H1 (cell line): ENCODE results near the gene CSNK1A1. TPM values are rescaled to one million over a fixed set of nuclear protein-coding genes. Genes with fewer than 3 reads are reported as not detected.

Experiments
- CTCF ChIA-PET: fragments of 300-600 bp; sonication (Branson Sonifier 250); formaldehyde crosslinking; loops from one replicate; lab custom pipeline; 2021; ENCODE audit not compliant: partially characterized antibody; lab: Charles Lee
- POLR2A ChIA-PET: fragments of 300-600 bp; sonication (Branson Sonifier 250); formaldehyde crosslinking; loops from one replicate; lab custom pipeline; 2021; ENCODE audit warnings: inconsistent platforms; ENCODE audit not compliant: partially characterized antibody; lab: Charles Lee
- DNase-seq, 2 experiments: peaks; one replicate each; pipeline versions ENCODE4 v3.0.0 to v3.0.0-alpha.2; 2010 to 2022; ENCODE audit warnings: low spot score in 2 of 2, low read depth in 1 of 2, mixed read lengths in 1 of 2
- FAIRE-seq: peaks from 2 replicates; lab custom pipeline; 2011; peaks lifted over from hg19 to GRCh38; lab: Jason Lieb, UNC
- H2AFZ ChIP-seq: 2 replicates; pipeline ENCODE4 v1.8.1; 2012; ENCODE audit warnings: low read length, inconsistent platforms
- H2AK5ac ChIP-seq: 2 replicates; pipeline ENCODE4 v1.6.1; 2013; ENCODE audit warnings: low read depth, low read length
- H2BK120ac ChIP-seq: replicated peaks from 2 replicates; pipeline ENCODE3; 2013; ENCODE audit warnings: low read depth, low read length, inconsistent platforms
- H2BK12ac ChIP-seq: 2 replicates; pipeline ENCODE4 v1.6.1; 2013; ENCODE audit warnings: low read depth, low read length
- H2BK15ac ChIP-seq: 2 replicates; pipeline ENCODE4 v1.6.1; 2013; ENCODE audit warnings: low read length
- H2BK20ac ChIP-seq: 2 replicates; pipeline ENCODE4 v1.6.1; 2013; ENCODE audit warnings: low read length
- H2BK5ac ChIP-seq: 2 replicates; pipeline ENCODE4 v1.6.1; 2013; ENCODE audit warnings: low read depth, low read length
- H3K14ac ChIP-seq: 2 replicates; pipeline ENCODE4 v1.6.1; 2013; ENCODE audit warnings: inconsistent platforms; ENCODE audit not compliant: insufficient read length
- H3K18ac ChIP-seq: 2 replicates; pipeline ENCODE4 v1.6.1; 2013; ENCODE audit warnings: low read length; ENCODE audit errors: extremely low read depth
- H3K23ac ChIP-seq: 2 replicates; pipeline ENCODE4 v1.6.1; 2013; ENCODE audit warnings: inconsistent platforms; ENCODE audit not compliant: insufficient read length
- H3K23me2 ChIP-seq: 2 replicates; pipeline ENCODE4 v1.6.1; 2013; ENCODE audit warnings: low read depth, low read length
- H3K27ac ChIP-seq: 2 replicates; pipeline ENCODE4 v1.6.1; 2011; ENCODE audit warnings: low read depth, low read length, inconsistent platforms
- H3K27me3 ChIP-seq, 4 experiments: replicated peaks in 1 of 4; 1 replicate in 1 of 4; 2 replicates in 3 of 4; pipeline versions ENCODE4 v1.6.1 to v1.8.1; 2011 to 2013; ENCODE audit warnings: low read length in 3 of 4, mild to moderate bottlenecking in 3 of 4, inconsistent platforms in 2 of 4, mixed read lengths in 2 of 4, moderate library complexity in 1 of 4; ENCODE audit not compliant: control insufficient read depth in 3 of 4, insufficient read depth in 3 of 4; ENCODE audit errors: extremely low read depth in 1 of 4
- H3K36me3 ChIP-seq, 4 experiments: 2 replicates each; pipeline versions ENCODE4 v1.6.1 to v1.8.1; 2011 to 2013; ENCODE audit warnings: mild to moderate bottlenecking in 4 of 4, low read length in 3 of 4, moderate library complexity in 2 of 4, control low read depth in 1 of 4, inconsistent platforms in 1 of 4; ENCODE audit not compliant: insufficient read depth in 4 of 4, control insufficient read depth in 2 of 4
- H3K4ac ChIP-seq: replicated peaks from 2 replicates; pipeline ENCODE3; 2013; ENCODE audit warnings: low read length, low read depth, mixed read lengths, inconsistent platforms; ENCODE audit not compliant: insufficient read length
- H3K4me1 ChIP-seq, 4 experiments: replicated peaks in 1 of 4; 1 replicate in 1 of 4; 2 replicates in 3 of 4; pipeline versions ENCODE4 v1.6.1 to v1.8.1; 2011 to 2013; ENCODE audit warnings: low read length in 3 of 4, inconsistent platforms in 2 of 4, mixed read lengths in 1 of 4; ENCODE audit not compliant: insufficient read depth in 4 of 4, control insufficient read depth in 3 of 4
- H3K4me2 ChIP-seq, 2 experiments: 2 replicates each; pipeline versions ENCODE4 v1.6.1 to v1.8.1; 2011 to 2013; ENCODE audit warnings: low read depth in 2 of 2, low read length in 2 of 2, control low read depth in 1 of 2, inconsistent platforms in 1 of 2, mild to moderate bottlenecking in 1 of 2; ENCODE audit not compliant: insufficient read depth in 1 of 2
- H3K4me3 ChIP-seq, 4 experiments: fragments of 200-600, 300-600 bp in 1 of 4; sonication (generic), shearing (Covaris generic), sonication (Bioruptor Twin) in 1 of 4; 2 replicates each; pipeline versions ENCODE4 v1.5.1 to v1.8.1; 2011 to 2016; ENCODE audit warnings: low read length in 4 of 4, low read depth in 3 of 4, control low read depth in 2 of 4, inconsistent platforms in 2 of 4, mild to moderate bottlenecking in 2 of 4, mixed read lengths in 1 of 4, moderate library complexity in 1 of 4; ENCODE audit not compliant: insufficient read depth in 2 of 4; ENCODE audit errors: extremely low read depth in 1 of 4
- H3K56ac ChIP-seq: replicated peaks from 2 replicates; pipeline ENCODE3; 2013; ENCODE audit warnings: low read depth, mild to moderate bottlenecking, mixed read lengths, low read length, inconsistent platforms; ENCODE audit not compliant: insufficient read length
- H3K79me1 ChIP-seq: 2 replicates; pipeline ENCODE4 v1.6.1; 2013; ENCODE audit warnings: low read depth, low read length, control low read depth
- H3K79me2 ChIP-seq, 2 experiments: 2 replicates each; pipeline versions ENCODE4 v1.6.1 to v1.8.1; 2012 to 2013; ENCODE audit warnings: low read length in 2 of 2, mild to moderate bottlenecking in 2 of 2, inconsistent platforms in 1 of 2; ENCODE audit not compliant: insufficient read depth in 2 of 2, control insufficient read depth in 1 of 2
- H3K9ac ChIP-seq, 4 experiments: replicated peaks in 1 of 4; 1 replicate in 1 of 4; 2 replicates in 3 of 4; pipeline versions ENCODE4 v1.6.1 to v1.8.1; 2011 to 2013; ENCODE audit warnings: low read depth in 3 of 4, low read length in 3 of 4, control low read depth in 2 of 4, mild to moderate bottlenecking in 2 of 4, moderate library complexity in 2 of 4, inconsistent platforms in 1 of 4; ENCODE audit errors: extremely low read depth in 1 of 4
- H3K9me3 ChIP-seq, 2 experiments: 2 replicates each; pipeline versions ENCODE4 v1.6.1 to v1.8.1; 2012 to 2013; ENCODE audit warnings: mild to moderate bottlenecking in 2 of 2, moderate library complexity in 2 of 2, control low read depth in 1 of 2, inconsistent platforms in 1 of 2, low read depth in 1 of 2, low read length in 1 of 2, mixed read lengths in 1 of 2; ENCODE audit not compliant: insufficient read depth in 2 of 2
- H4K20me1 ChIP-seq, 2 experiments: replicated peaks in 1 of 2; 2 replicates each; pipeline versions ENCODE3 to v1.8.1; 2011 to 2013; ENCODE audit warnings: inconsistent platforms in 2 of 2, low read length in 2 of 2, mild to moderate bottlenecking in 1 of 2; ENCODE audit not compliant: insufficient read depth in 2 of 2, control insufficient read depth in 1 of 2
- H4K5ac ChIP-seq: 2 replicates; pipeline ENCODE4 v1.6.1; 2013; ENCODE audit warnings: low read length, low read depth, mixed read lengths, inconsistent platforms; ENCODE audit not compliant: insufficient read length
- H4K8ac ChIP-seq: 2 replicates; pipeline ENCODE4 v1.8.0; 2013; ENCODE audit warnings: mild to moderate bottlenecking, moderate library complexity, low read length, inconsistent platforms; ENCODE audit not compliant: insufficient read depth; ENCODE audit errors: extremely low read depth
- H4K91ac ChIP-seq: replicated peaks from 2 replicates; pipeline ENCODE3; 2013; ENCODE audit warnings: low read length, mixed read lengths, inconsistent platforms; ENCODE audit not compliant: insufficient read length
- EZH2 ChIP-seq: fragments of 200-600 bp; sonication (generic); IDR thresholded peaks from 2 replicates; pipeline ENCODE4 v1.7.1; 2012; ENCODE audit warnings: low read depth, mild to moderate bottlenecking, moderate library complexity, low read length, inconsistent platforms; ENCODE audit not compliant: severe bottlenecking
- GTF2F1 ChIP-seq: IDR thresholded peaks from 2 replicates; pipeline ENCODE4 v1.6.1; 2012; ENCODE audit warnings: low read depth, low read length, improper control_type of control experiment, borderline replicate concordance
- JUND ChIP-seq: IDR thresholded peaks from 2 replicates; pipeline ENCODE4 v1.6.1; 2011; ENCODE audit warnings: mild to moderate bottlenecking, improper control_type of control experiment, low read length
- SIN3A ChIP-seq, 2 experiments: IDR thresholded peaks in 1 of 2; conservative IDR thresholded peaks in 1 of 2; 2 replicates each; pipeline ENCODE4 v1.6.1; 2011 to 2012; ENCODE audit warnings: low read length in 2 of 2, improper control_type of control experiment in 1 of 2, low read depth in 1 of 2, mild to moderate bottlenecking in 1 of 2
- WGBS, 2 experiments: shearing (Covaris generic) in 1 of 2; methylation state at CpG; one replicate each; pipeline versions ENCODE4 v1.1.6 to v1.1.7; 2013 to 2015; ENCODE audit warnings: low lambda C conversion rate in 2 of 2, mixed read lengths in 2 of 2, inconsistent platforms in 1 of 2, low coverage in 1 of 2, missing lambda C conversion rate in 1 of 2; ENCODE audit not compliant: insufficient replicate concordance in 2 of 2, insufficient coverage in 1 of 2, insufficient read length in 1 of 2; ENCODE audit errors: extremely low coverage in 1 of 2, missing lambda C conversion rate in 1 of 2; 5-methylcytosine and 5-hydroxymethylcytosine counted together
- polyA plus RNA-seq, 7 experiments: library from polyadenylated mRNA; depleted of rRNA in 3 of 7; stranded (reverse) in 5 of 7; unstranded in 2 of 7; fragments of >200 nt in 5 of 7; fragments of 200-250 nt in 2 of 7; gene quantifications; 1 replicate in 5 of 7; 2 replicates in 1 of 7; 4 replicates in 1 of 7; pipeline versions ENCODE4 v1.2.1 to v1.2.3, GENCODE V29; 2011 to 2013; ENCODE audit warnings: missing spikeins in 2 of 7, mixed read lengths in 2 of 7
- total RNA-seq: library from RNA; stranded (reverse); fragmentation: NEBNext Ultra II Directional; extraction: Animal tissue kit (Norgen Biotek cat#: 25700); gene quantifications from 2 replicates; pipeline ENCODE4 v1.2.1, GENCODE V29; 2021

Gene CSNK1A1
- total and polyA plus RNA-seq, 2 of the 8 experiments (the other 6 are each of a cell fraction or from before 2014, with no cell fraction given), result 61.2 to 244 TPM

DNA sequence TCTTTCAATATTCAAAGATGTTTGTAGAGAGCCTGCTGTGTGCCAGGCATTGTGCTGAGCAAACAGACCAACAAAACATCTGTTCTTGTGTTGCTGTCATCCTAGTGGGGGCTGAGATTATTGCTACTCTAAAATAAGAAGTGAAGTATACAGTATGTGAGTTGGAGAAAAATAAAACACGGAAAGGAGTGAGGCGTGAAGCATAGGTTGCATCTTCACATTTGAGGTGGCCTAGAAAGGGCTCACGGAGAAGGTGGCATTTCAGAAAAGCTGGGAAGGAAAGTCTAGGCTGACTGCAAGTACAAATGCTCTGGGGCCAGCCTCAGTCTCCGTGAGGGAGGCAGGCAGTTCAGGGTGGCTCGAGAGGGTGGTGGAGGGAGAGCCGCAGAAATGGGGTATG lies 80.3 kb downstream of the CSNK1A1 start:
- no peaks in the 10 kb centered on the region for H3K9me3 ChIP-seq
- FAIRE-seq (no peak), DNase-seq (no peak)
- no peak for TF ChIP-seq EZH2
- TF ChIP-seq SIN3A (conservative IDR thresholded peaks at IDR 0.05 in 1 of 2, IDR thresholded peaks at IDR 0.05 in 1 of 2; ENCODE audit: low read depth in 1 of 2, low read length in 2 of 2), result no peak
- no peak for TF ChIP-seq GTF2F1
- TF ChIP-seq JUND, result no peak
- H2BK20ac ChIP-seq, result no peak overlapping the region
- H3K79me1 ChIP-seq, result no peaks in the 10 kb centered on the region
- no peaks in the 10 kb centered on the region for H4K20me1 ChIP-seq
- H2BK120ac ChIP-seq, result no peak overlapping the region
- no peak overlapping the region for H3K56ac ChIP-seq
- H3K14ac ChIP-seq, result no peak overlapping the region
- WGBS, 2 experiments, result 87% methylated on average over 6 of the region's 6 CpGs; no CpG with 5 or more reads in 1 of the 2 experiments
- H3K27me3 ChIP-seq, result no peaks in the 10 kb centered on the region
- no peak overlapping the region for H2BK12ac ChIP-seq
- POLR2A ChIA-PET, result interaction anchor here (1.0 to 2.5 kb wide), 2 partner anchors 12 to 16 kb away, joined by 3 to 8 read pairs; no protein-coding TSS in a partner anchor
- H4K91ac ChIP-seq, result no peak overlapping the region
- no peak overlapping the region for H4K5ac ChIP-seq
- no peak overlapping the region for H3K4me2 ChIP-seq
- no peak overlapping the region for H3K9ac ChIP-seq
- no peak overlapping the region for H3K18ac ChIP-seq
- no peak overlapping the region for H3K27ac ChIP-seq
- no peak overlapping the region for H3K23ac ChIP-seq
- no peak overlapping the region for H4K8ac ChIP-seq
- H2AK5ac ChIP-seq, result no peak overlapping the region
- H3K4me1 ChIP-seq, result 0 out of 7 replicates have a peak, but pooled peaks cover 0 to 2% (median 0%) of the 10 kb centered on the region in 4 experiments
- no peak overlapping the region for H2BK5ac ChIP-seq
- H3K4ac ChIP-seq, result no peak overlapping the region
- no peaks in the 10 kb centered on the region for H3K36me3 ChIP-seq
- H3K23me2 ChIP-seq, result no peaks in the 10 kb centered on the region
- CTCF ChIA-PET, result interaction anchor here (1.3 to 2.1 kb wide), 3 partner anchors 13 to 91 kb away, joined by 3 to 9 read pairs (median 4); no protein-coding TSS in a partner anchor
- H2AFZ ChIP-seq, result peak overlapping the region; percentile 24
- no peaks in the 10 kb centered on the region for H3K79me2 ChIP-seq
- no peak overlapping the region for H2BK15ac ChIP-seq
- no peak overlapping the region for H3K4me3 ChIP-seq
